SU-DHL-6 (cell line): ENCODE measurements around the gene MCHR1.
"Not testable (repeated sequence)": the region's sequence is repeated elsewhere in the genome, so short reads cannot be mapped to it uniquely, and the experiment has no call there.

Experiments
- H2AFZ ChIP-seq: fragments of 200-600 bp; sonication (generic); 2 replicates; pipeline ENCODE4 v1.6.1; 2014; ENCODE audit warnings: low read depth, mild to moderate bottlenecking, moderate library complexity, mixed read lengths, antibody characterized with exemption, low read length; ENCODE audit not compliant: severe bottlenecking
- H3F3A ChIP-seq: fragments of 200-600 bp; shearing (Covaris generic); 2 replicates; pipeline ENCODE4 v1.6.0; 2016; ENCODE audit warnings: antibody characterized with exemption, mild to moderate bottlenecking; ENCODE audit not compliant: insufficient read depth
- H3K27ac ChIP-seq: fragments of 200-600 bp; sonication (generic); 2 replicates; pipeline ENCODE4 v1.5.1; 2016; ENCODE audit warnings: low read depth, mild to moderate bottlenecking, low read length, moderate library complexity, mixed read lengths
- H3K27me3 ChIP-seq: fragments of 200-600 bp; sonication (generic), shearing (Covaris generic); 2 replicates; pipeline ENCODE4 v1.6.0; 2014; ENCODE audit warnings: mild to moderate bottlenecking, low read length
- H3K36me3 ChIP-seq: fragments of 200-600 bp; sonication (generic); 2 replicates; pipeline ENCODE4 v1.6.1; 2014; ENCODE audit warnings: mild to moderate bottlenecking, low read length, mixed read lengths
- H3K4me2 ChIP-seq: fragments of 300-600, 200-600 bp; shearing (Covaris generic), sonication (generic); 2 replicates; pipeline ENCODE4 v1.6.0; 2014; ENCODE audit warnings: low read length, low read depth, mild to moderate bottlenecking; ENCODE audit not compliant: poor library complexity, severe bottlenecking
- H3K4me3 ChIP-seq: fragments of 200-600 bp; sonication (generic); 2 replicates; pipeline ENCODE4 v1.5.1; 2014; ENCODE audit warnings: antibody characterized with exemption, low read length, mild to moderate bottlenecking, mixed read lengths; ENCODE audit not compliant: insufficient read depth, poor library complexity, severe bottlenecking
- H3K79me2 ChIP-seq: fragments of 200-600 bp; sonication (generic); 2 replicates; pipeline ENCODE4 v1.6.1; 2014; ENCODE audit warnings: mild to moderate bottlenecking, low read length, moderate library complexity; ENCODE audit not compliant: insufficient read depth
- H3K9ac ChIP-seq: fragments of 200-600 bp; sonication (generic); 2 replicates; pipeline ENCODE4 v1.7.0; 2014; ENCODE audit warnings: mild to moderate bottlenecking, low read length
- H3K9me2 ChIP-seq: fragments of 200-600 bp; sonication (generic); replicated peaks from 2 replicates; pipeline ENCODE4 v1.6.1; 2014; ENCODE audit warnings: low read length; ENCODE audit not compliant: insufficient read depth
- H3K9me3 ChIP-seq: fragments of 200-600 bp; sonication (generic); 2 replicates; pipeline ENCODE4 v1.6.1; 2014; ENCODE audit warnings: low read length, mixed read lengths; ENCODE audit not compliant: insufficient read depth
- H4K20me1 ChIP-seq: fragments of 200-600 bp; sonication (generic); 2 replicates; pipeline ENCODE4 v1.6.1; 2014; ENCODE audit warnings: low read depth, mild to moderate bottlenecking, antibody characterized with exemption, low read length, moderate library complexity, mixed read lengths
- EZH2phosphoT487 ChIP-seq: fragments of 200-600 bp; sonication (generic), shearing (Covaris generic); conservative IDR thresholded peaks from 2 replicates; pipeline ENCODE4 v1.6.1; 2018; ENCODE audit warnings: mild to moderate bottlenecking, antibody characterized with exemption, low read length, moderate library complexity, mixed read lengths
- TF ChIP-seq, protein P1 (sequence below): fragments of 200-600 bp; sonication (generic); IDR thresholded peaks from one replicate; pipeline ENCODE4 v1.5.1; 2017; ENCODE audit warnings: antibody characterized with exemption, mild to moderate bottlenecking, low read length, moderate library complexity; ENCODE audit not compliant: insufficient read depth, poor library complexity, severe bottlenecking

Gene MCHR1

GRCh38 chr22:40712311-40712710 is 33.0 kb downstream of the MCHR1 start:
- H3K4me3 ChIP-seq, result no peak overlapping the region
- H4K20me1 ChIP-seq, result no peaks in the 10 kb centered on the region
- no peak overlapping the region for H3K4me2 ChIP-seq
- no peak overlapping the region for H3K9ac ChIP-seq
- no peak overlapping the region for H2AFZ ChIP-seq
- H3K36me3 ChIP-seq, result no peaks in the 10 kb centered on the region
- no peaks in the 10 kb centered on the region for H3F3A ChIP-seq
- H3K79me2 ChIP-seq, result no peaks in the 10 kb centered on the region
- no peak overlapping the region for H3K27ac ChIP-seq
- H3K9me3 ChIP-seq, result no peaks in the 10 kb centered on the region
- H3K9me2 ChIP-seq, result no peaks in the 10 kb centered on the region
- TF ChIP-seq EZH2phosphoT487, result no peak
- TF ChIP-seq, protein P1, sequence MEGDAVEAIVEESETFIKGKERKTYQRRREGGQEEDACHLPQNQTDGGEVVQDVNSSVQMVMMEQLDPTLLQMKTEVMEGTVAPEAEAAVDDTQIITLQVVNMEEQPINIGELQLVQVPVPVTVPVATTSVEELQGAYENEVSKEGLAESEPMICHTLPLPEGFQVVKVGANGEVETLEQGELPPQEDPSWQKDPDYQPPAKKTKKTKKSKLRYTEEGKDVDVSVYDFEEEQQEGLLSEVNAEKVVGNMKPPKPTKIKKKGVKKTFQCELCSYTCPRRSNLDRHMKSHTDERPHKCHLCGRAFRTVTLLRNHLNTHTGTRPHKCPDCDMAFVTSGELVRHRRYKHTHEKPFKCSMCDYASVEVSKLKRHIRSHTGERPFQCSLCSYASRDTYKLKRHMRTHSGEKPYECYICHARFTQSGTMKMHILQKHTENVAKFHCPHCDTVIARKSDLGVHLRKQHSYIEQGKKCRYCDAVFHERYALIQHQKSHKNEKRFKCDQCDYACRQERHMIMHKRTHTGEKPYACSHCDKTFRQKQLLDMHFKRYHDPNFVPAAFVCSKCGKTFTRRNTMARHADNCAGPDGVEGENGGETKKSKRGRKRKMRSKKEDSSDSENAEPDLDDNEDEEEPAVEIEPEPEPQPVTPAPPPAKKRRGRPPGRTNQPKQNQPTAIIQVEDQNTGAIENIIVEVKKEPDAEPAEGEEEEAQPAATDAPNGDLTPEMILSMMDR, result no peak
- no peaks in the 10 kb centered on the region for H3K27me3 ChIP-seq

DNA sequence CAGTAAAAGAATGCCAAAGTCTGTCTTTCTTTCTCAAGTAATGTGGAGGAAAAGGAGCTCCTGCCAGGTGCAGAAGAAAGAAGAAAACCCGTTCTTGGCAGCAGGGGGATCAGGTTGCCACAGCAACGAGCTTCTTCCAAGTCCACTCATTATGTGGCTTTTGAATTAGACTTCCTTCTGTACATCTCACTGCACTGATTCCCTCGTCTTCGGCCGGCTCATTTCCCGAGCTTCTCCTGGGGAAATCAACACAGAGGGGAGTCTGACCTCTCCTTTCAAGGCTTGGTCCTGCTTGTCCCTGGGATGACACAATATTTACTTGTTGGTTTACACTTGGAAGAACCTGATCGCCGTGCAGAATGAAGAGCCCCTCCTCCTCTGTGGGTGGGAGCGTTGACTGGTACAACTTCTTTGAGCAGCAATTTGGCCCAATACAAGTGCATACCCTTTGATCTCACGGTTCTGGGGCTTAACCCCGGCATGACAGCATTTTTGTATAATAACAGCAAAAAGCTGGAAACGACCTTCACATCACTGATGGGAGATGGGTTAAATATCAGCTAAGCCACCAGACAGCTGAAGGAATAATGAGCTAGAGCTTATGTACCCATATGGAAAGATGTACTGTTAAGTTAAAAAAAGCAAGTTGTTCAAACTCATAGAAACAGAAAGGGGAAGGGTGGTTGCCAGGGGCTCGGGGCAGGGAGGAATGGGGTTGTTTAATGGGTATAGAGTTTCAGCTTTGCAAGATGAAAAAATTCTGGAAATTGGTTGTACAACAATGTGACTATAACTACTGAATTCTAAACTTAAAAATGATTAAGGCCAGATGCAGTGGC is 35.4 kb downstream of the MCHR1 start:
- Histone ChIP-seq H3K4me2 (no peak overlapping the region), H3K27me3 (no peaks in the 10 kb centered on the region), H4K20me1 (no peaks in the 10 kb centered on the region), H3K9ac (no peak overlapping the region), H2AFZ (no peak overlapping the region), H3K9me2 (no peaks in the 10 kb centered on the region), H3K27ac (no peak overlapping the region), H3K9me3 (no peaks in the 10 kb centered on the region), H3K36me3 (no peaks in the 10 kb centered on the region), H3K79me2 (no peaks in the 10 kb centered on the region), H3F3A (no peaks in the 10 kb centered on the region), H3K4me3 (no peak overlapping the region)
- TF ChIP-seq EZH2phosphoT487, result no peak
- TF ChIP-seq, protein P1, result no peak

GRCh38 chr22:40716116-40716515 is 36.8 kb downstream of the MCHR1 start:
- TF ChIP-seq EZH2phosphoT487, result no peak
- TF ChIP-seq, protein P1, result no peak
- no peaks in the 10 kb centered on the region for H3K36me3 ChIP-seq
- H3K79me2 ChIP-seq, result no peaks in the 10 kb centered on the region
- no peaks in the 10 kb centered on the region for H3K27me3 ChIP-seq
- H4K20me1 ChIP-seq, result no peaks in the 10 kb centered on the region
- H3F3A ChIP-seq, result no peaks in the 10 kb centered on the region
- H3K4me3 ChIP-seq, result no peak overlapping the region
- H3K9ac ChIP-seq, result no peak overlapping the region
- H3K9me3 ChIP-seq, result no peaks in the 10 kb centered on the region
- H3K27ac ChIP-seq, result no peak overlapping the region
- no peak overlapping the region for H2AFZ ChIP-seq
- H3K4me2 ChIP-seq, result no peak overlapping the region
- no peaks in the 10 kb centered on the region for H3K9me2 ChIP-seq

GRCh38 chr22:40717657-40718056 is 38.4 kb downstream of the MCHR1 start:
- not testable (repeated sequence) for H3K4me2 ChIP-seq, H3F3A ChIP-seq, H3K27ac ChIP-seq, H3K79me2 ChIP-seq, H3K4me3 ChIP-seq, H3K9me3 ChIP-seq, H2AFZ ChIP-seq, H3K27me3 ChIP-seq, H4K20me1 ChIP-seq, H3K9ac ChIP-seq, H3K36me3 ChIP-seq, H3K9me2 ChIP-seq
